Measurements from ENCODE around the gene EXD3. TPM values are rescaled to one million over a fixed set of nuclear protein-coding genes. Genes with fewer than 3 reads are reported as not detected.

EXD3 gene
- total and polyA plus RNA-seq, 2 of the 13 experiments (the other 11 are each of a cell fraction or from before 2014, with no cell fraction given) = 2.7 to 4.8 TPM

DNA sequence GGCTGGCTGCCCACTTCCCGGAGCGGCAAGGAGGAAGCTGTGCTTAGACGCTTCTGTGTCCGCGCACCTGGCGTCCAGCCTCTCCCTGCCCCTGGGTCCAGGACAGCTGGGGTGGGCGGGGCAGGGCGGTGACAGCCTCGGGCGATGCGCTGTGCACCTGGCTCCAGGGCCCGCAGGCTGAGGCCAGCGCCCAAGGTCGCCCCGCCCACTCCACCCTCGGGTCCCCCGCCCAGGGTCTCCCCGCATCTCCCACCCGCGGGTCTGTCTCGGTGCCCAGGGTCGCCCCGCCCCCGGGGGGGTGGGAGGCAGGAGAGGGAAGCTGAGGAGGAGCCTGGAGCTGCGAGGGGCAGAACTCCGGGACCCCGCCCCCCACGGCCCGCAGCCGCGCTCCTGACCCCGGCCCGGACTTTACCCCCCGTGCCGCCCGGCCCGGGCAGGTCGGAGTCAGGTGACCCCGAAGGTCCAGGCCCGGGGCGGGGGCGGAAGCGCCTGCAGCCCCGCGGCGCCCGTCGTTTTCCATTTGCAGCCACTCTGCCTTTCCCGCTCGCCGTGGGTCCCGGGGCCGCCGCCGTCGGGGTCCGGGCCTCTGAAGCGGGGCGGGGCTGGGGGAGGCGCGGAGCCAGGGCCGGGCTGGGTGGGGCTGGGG is 18.4 kb upstream of the EXD3 start, which contains the start of gene ENTPD8:
Gene ENTPD8, minus strand, starts transcription at position 69 of the 646 bp plus-strand sequence. CDS start 3,072 bp downstream, outside the sequence.
- FAIRE-seq = peak; percentile 69
- Histone ChIP-seq H3K4me3 (replicated peaks in 1 of 3; ENCODE audit: insufficient read depth in 1 of 3, low read depth in 2 of 3, low read length in 3 of 3) (peak within 1 kb of the TSS; percentile 30 to 58 (median 46)), H3K79me2 (ENCODE audit: insufficient read depth, low read length) (no peaks in the 10 kb centered on the region), H3K27ac (ENCODE audit: extremely low read length, insufficient read depth, low read length) (peak within 1 kb of the TSS; percentile 71), H3K9ac (ENCODE audit: insufficient read depth, low read depth, low read length) (no peak within 1 kb of the TSS), H3K27me3 (ENCODE audit: control insufficient read depth in 1 of 2, insufficient read depth in 2 of 2, low read length in 2 of 2) (peaks cover 11 to 30% of the 10 kb centered on the region in 2 experiments; a peak in 3 of 5 replicates), H4K20me1 (ENCODE audit: insufficient read depth, low read length) (no peaks in the 10 kb centered on the region; the same call in 1 of the 2 replicates), H3K4me1 (ENCODE audit: insufficient read depth, low read length) (peaks cover 32% of the 10 kb centered on the region), H2AFZ (ENCODE audit: low read length) (no peak within 1 kb of the TSS), H3K36me3 (replicated peaks in 1 of 2; ENCODE audit: control insufficient read depth in 1 of 2, insufficient read depth in 2 of 2, low read length in 2 of 2) (no peaks in the 10 kb centered on the region), H3K9me3 (ENCODE audit: low read length) (no peaks in the 10 kb centered on the region), H3K4me2 (ENCODE audit: low read depth, low read length) (peak within 1 kb of the TSS; percentile 79)
- POLR2A ChIA-PET = interaction anchor here (0.6 to 2.3 kb wide), 11 partner anchors 9 to 201 kb away, joined by 3 to 26 read pairs (median 6); partner anchors contain the start of genes EXD3, NOXA1, NRARP and NSMF
- ATAC-seq = peak; percentile 81
- intact Hi-C loops (cut with micrococcal nuclease; ENCODE audit: unreplicated experiment) = no loop called here
- no TSS peak for BruUV-seq (replicated peaks)
- DNase-seq (ENCODE audit: low spot score) = peak; percentile 87
- CTCF ChIA-PET (ENCODE audit: low intra/inter-chr PET ratio, low total read pairs) = interaction anchor here (1.5 kb wide), 1 partner anchor 17 kb away, joined by 6 read pairs; the partner anchor contains the start of gene NOXA1
- 0% methylated on average over 4 of the region's 62 CpGs for WGBS (ENCODE audit: low lambda C conversion rate)
- in situ Hi-C loops (cut with HindIII; ENCODE audit: extremely low pct_ligation_motif_present, low pct_unique_long_range_greater_than_20kb) = no loop called here
- TF ChIP-seq FUBP1 (CRISPR knock-in tag; IDR thresholded peaks at IDR 0.05; ENCODE audit: borderline replicate concordance) (no peak), ZIK1 (CRISPR knock-in tag; IDR thresholded peaks at IDR 0.05; ENCODE audit: borderline replicate concordance, low read depth) (0 out of 2 replicates have a peak, but pooled peaks have one; percentile 45), ZNF777 (CRISPR knock-in tag; IDR thresholded peaks at IDR 0.05) (peak; percentile 95), GLI4 (CRISPR knock-in tag; IDR thresholded peaks at IDR 0.05; ENCODE audit: borderline replicate concordance) (no peak), ZBTB39 (CRISPR knock-in tag; IDR thresholded peaks at IDR 0.05) (no peak), GATA4 (IDR thresholded peaks at IDR 0.05; ENCODE audit: borderline replicate concordance, low read depth) (no peak), HNRNPUL1 (IDR thresholded peaks at IDR 0.05; ENCODE audit: low read depth, low read length) (no peak), TCF7L2 (IDR thresholded peaks at IDR 0.05; ENCODE audit: low read depth, low read length) (no peak)
- TF ChIP-seq, protein P1, sequence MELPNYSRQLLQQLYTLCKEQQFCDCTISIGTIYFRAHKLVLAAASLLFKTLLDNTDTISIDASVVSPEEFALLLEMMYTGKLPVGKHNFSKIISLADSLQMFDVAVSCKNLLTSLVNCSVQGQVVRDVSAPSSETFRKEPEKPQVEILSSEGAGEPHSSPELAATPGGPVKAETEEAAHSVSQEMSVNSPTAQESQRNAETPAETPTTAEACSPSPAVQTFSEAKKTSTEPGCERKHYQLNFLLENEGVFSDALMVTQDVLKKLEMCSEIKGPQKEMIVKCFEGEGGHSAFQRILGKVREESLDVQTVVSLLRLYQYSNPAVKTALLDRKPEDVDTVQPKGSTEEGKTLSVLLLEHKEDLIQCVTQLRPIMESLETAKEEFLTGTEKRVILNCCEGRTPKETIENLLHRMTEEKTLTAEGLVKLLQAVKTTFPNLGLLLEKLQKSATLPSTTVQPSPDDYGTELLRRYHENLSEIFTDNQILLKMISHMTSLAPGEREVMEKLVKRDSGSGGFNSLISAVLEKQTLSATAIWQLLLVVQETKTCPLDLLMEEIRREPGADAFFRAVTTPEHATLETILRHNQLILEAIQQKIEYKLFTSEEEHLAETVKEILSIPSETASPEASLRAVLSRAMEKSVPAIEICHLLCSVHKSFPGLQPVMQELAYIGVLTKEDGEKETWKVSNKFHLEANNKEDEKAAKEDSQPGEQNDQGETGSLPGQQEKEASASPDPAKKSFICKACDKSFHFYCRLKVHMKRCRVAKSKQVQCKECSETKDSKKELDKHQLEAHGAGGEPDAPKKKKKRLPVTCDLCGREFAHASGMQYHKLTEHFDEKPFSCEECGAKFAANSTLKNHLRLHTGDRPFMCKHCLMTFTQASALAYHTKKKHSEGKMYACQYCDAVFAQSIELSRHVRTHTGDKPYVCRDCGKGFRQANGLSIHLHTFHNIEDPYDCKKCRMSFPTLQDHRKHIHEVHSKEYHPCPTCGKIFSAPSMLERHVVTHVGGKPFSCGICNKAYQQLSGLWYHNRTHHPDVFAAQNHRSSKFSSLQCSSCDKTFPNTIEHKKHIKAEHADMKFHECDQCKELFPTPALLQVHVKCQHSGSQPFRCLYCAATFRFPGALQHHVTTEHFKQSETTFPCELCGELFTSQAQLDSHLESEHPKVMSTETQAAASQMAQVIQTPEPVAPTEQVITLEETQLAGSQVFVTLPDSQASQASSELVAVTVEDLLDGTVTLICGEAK (IDR thresholded peaks at IDR 0.05) = no peak
- TF ChIP-seq, protein P1 (CRISPR knock-in tag; IDR thresholded peaks at IDR 0.05) = no peak; the same call in 1 of the 2 replicates
